Breast epithelium (tissue), 4 donors: ENCODE data around the gene SLC22A23. TPM values are rescaled to one million over a fixed set of nuclear protein-coding genes. Genes with fewer than 3 reads are reported as not detected.
A peak's percentile ranks its signal among the peaks of the same experiment; 100 is the strongest.

Experiments used
- DNase-seq, 2 donors: peaks; one replicate each; pipeline ENCODE4 v3.0.0-alpha.2; 2019; ENCODE audit warnings: low spot score in 2 of 2
- H3K27ac ChIP-seq, 2 donors: fragments of 200-600 bp; sonication (generic) in 1 of 2; one replicate each; pipeline ENCODE4 v1.5.1; 2016 to 2019; ENCODE audit warnings: mild to moderate bottlenecking in 1 of 2
- H3K27me3 ChIP-seq, 2 donors: fragments of 200-600 bp; sonication (generic) in 1 of 2; one replicate each; pipeline versions ENCODE4 v1.5.1 to v1.6.0; 2017 to 2019; ENCODE audit warnings: control low read depth in 1 of 2, mild to moderate bottlenecking in 1 of 2
- H3K36me3 ChIP-seq: fragments of 200-600 bp; one replicate; pipeline ENCODE4 v1.5.1; 2019
- H3K4me1 ChIP-seq, 2 donors: fragments of 200-600 bp; sonication (generic); one replicate each; pipeline ENCODE4 v1.5.1; 2016 to 2019; ENCODE audit warnings: control low read depth in 1 of 2
- H3K4me3 ChIP-seq, 3 donors: fragments of 200-600 bp; sonication (generic); 1 replicate in 2 of 3; 2 replicates in 1 of 3; pipeline ENCODE4 v1.5.1; 2016 to 2019; ENCODE audit warnings: mild to moderate bottlenecking in 3 of 3, moderate library complexity in 2 of 3
- H3K9me3 ChIP-seq, 2 donors: fragments of 200-600 bp; sonication (generic) in 1 of 2; one replicate each; pipeline ENCODE4 v1.5.1; 2016 to 2019; ENCODE audit warnings: control low read depth in 1 of 2
- POLR2A ChIP-seq: fragments of 450-650 bp; IDR thresholded peaks from one replicate; pipeline ENCODE4 v1.6.1; 2016; ENCODE audit warnings: antibody characterized with exemption, mild to moderate bottlenecking, moderate library complexity
- POLR2AphosphoS5 ChIP-seq, 3 donors: sonication (generic); formaldehyde crosslinking; IDR thresholded peaks; one replicate each; pipeline ENCODE4 v1.6.1; 2017; ENCODE audit warnings: antibody characterized with exemption in 3 of 3
- intact Hi-C: fragments of 100-400 bp; cut with DNase I; formaldehyde crosslinking; loops from one replicate; pipeline ENCODE4 v1.15.1; 2023; ENCODE audit warnings: low total_unique reads
- total RNA-seq, 3 donors: library from RNA; depleted of rRNA; stranded (reverse); fragments of >200 nt; gene quantifications; one replicate each; pipeline ENCODE4 v1.1.0, GENCODE V29; 2016
- TF ChIP-seq, protein P1 (sequence below), 3 donors: fragments of 450-650 bp; IDR thresholded peaks; one replicate each; pipeline ENCODE4 v1.5.1; 2016 to 2017; ENCODE audit warnings: antibody characterized with exemption in 3 of 3, mild to moderate bottlenecking in 3 of 3, moderate library complexity in 3 of 3

The SLC22A23 gene
- total RNA-seq, 3 donors from 2014 or later: 10.9 to 26.3 (median 22.9) TPM

GRCh38 chr6:3297006-3297405 lies 159.8 kb downstream of the SLC22A23 start:
- Histone ChIP-seq H3K27me3 (no peaks in the 10 kb centered on the region), H3K9me3 (no peaks in the 10 kb centered on the region), H3K4me1 (no peaks in the 10 kb centered on the region), H3K4me3 (no peak overlapping the region), H3K27ac (no peak overlapping the region), H3K36me3 (no peaks in the 10 kb centered on the region)
- DNase-seq: no peak
- intact Hi-C loops: no loop called here
- TF ChIP-seq, protein P1, sequence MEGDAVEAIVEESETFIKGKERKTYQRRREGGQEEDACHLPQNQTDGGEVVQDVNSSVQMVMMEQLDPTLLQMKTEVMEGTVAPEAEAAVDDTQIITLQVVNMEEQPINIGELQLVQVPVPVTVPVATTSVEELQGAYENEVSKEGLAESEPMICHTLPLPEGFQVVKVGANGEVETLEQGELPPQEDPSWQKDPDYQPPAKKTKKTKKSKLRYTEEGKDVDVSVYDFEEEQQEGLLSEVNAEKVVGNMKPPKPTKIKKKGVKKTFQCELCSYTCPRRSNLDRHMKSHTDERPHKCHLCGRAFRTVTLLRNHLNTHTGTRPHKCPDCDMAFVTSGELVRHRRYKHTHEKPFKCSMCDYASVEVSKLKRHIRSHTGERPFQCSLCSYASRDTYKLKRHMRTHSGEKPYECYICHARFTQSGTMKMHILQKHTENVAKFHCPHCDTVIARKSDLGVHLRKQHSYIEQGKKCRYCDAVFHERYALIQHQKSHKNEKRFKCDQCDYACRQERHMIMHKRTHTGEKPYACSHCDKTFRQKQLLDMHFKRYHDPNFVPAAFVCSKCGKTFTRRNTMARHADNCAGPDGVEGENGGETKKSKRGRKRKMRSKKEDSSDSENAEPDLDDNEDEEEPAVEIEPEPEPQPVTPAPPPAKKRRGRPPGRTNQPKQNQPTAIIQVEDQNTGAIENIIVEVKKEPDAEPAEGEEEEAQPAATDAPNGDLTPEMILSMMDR (IDR thresholded peaks at IDR 0.05): no peak
- TF ChIP-seq POLR2A (no peak), POLR2AphosphoS5 (IDR thresholded peaks at IDR 0.05) (no peak)

GRCh38 chr6:3296537-3296936 lies 160.3 kb downstream of the SLC22A23 start:
- Histone ChIP-seq H3K27me3 (no peaks in the 10 kb centered on the region), H3K9me3 (no peaks in the 10 kb centered on the region), H3K4me3 (no peak overlapping the region), H3K36me3 (no peaks in the 10 kb centered on the region), H3K27ac (no peak overlapping the region), H3K4me1 (no peaks in the 10 kb centered on the region)
- intact Hi-C loops: no loop called here
- TF ChIP-seq, protein P1 (IDR thresholded peaks at IDR 0.05): no peak
- TF ChIP-seq POLR2A: no peak
- TF ChIP-seq POLR2AphosphoS5 (IDR thresholded peaks at IDR 0.05): no peak
- peak in 1 of 2 donors; percentile 12 for DNase-seq

- TF ChIP-seq, protein P1 (IDR thresholded peaks at IDR 0.05): no peak
- no peak for TF ChIP-seq POLR2AphosphoS5 (IDR thresholded peaks at IDR 0.05)
- H3K27me3 ChIP-seq: no peaks in the 10 kb centered on the region
- H3K4me1 ChIP-seq: no peaks in the 10 kb centered on the region
- no peaks in the 10 kb centered on the region for H3K36me3 ChIP-seq
- H3K4me3 ChIP-seq: no peak overlapping the region
- DNase-seq: peak in 1 of 2 donors; percentile 15
- intact Hi-C loops: no loop called here
- H3K27ac ChIP-seq: no peak overlapping the region
- H3K9me3 ChIP-seq: no peaks in the 10 kb centered on the region
Observed at GRCh38 chr6:3296078-3296477, 160.8 kb downstream of the SLC22A23 start.

DNA sequence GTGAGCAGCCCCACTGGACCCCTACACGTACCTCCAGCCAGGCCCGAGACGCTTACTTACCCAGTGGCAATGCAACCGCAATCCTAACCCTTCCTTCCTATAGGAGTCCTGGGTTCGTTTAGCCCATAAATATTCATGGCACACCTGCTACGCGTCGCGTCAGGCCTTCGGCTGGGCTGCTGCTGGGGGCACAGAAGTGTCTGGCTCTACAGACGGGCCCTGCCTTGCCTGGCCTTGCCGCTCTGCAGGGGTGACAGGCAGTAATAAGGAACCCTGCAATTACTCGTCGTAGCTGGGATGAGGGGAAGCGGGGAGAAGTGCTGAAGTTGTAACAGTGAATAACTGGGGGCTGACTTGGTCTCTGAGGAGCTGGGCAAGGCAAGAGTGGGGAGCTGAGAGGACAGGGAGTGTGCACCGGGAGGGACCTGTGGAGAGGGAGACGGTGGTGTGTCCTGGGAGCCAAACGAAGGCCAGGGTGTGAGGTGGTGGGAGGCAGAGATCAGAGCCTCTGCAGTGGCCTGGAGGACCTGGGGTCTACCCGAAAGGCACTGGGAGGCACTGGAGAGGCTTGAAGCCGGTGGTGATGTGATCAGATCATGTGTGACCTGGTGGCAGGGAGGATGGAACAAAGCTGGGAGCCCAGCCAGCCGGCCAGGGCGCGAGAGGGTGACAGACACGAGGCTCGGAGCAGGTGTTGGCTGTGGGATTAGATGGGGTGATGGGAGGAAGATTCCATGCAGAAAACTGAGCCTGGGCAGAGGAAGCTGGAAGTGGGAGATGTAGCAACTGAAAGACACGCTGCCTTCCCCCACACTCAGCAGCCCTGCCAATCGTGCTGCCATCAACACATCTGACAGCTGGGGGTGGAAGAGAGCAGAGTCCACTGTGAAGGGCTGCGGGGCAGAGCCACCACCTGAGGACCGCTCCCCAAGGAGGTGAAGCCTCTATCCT lies 161.7 kb downstream of the SLC22A23 start:
- Histone ChIP-seq H3K36me3 (no peaks in the 10 kb centered on the region), H3K4me1 (no peaks in the 10 kb centered on the region), H3K4me3 (no peak overlapping the region), H3K27me3 (no peaks in the 10 kb centered on the region), H3K27ac (no peak overlapping the region), H3K9me3 (no peaks in the 10 kb centered on the region)
- intact Hi-C loops: no loop called here
- peak in 1 of 2 donors; percentile 36 for DNase-seq
- TF ChIP-seq POLR2AphosphoS5 (IDR thresholded peaks at IDR 0.05) (no peak), POLR2A (no peak)
- TF ChIP-seq, protein P1 (IDR thresholded peaks at IDR 0.05): no peak

DNA sequence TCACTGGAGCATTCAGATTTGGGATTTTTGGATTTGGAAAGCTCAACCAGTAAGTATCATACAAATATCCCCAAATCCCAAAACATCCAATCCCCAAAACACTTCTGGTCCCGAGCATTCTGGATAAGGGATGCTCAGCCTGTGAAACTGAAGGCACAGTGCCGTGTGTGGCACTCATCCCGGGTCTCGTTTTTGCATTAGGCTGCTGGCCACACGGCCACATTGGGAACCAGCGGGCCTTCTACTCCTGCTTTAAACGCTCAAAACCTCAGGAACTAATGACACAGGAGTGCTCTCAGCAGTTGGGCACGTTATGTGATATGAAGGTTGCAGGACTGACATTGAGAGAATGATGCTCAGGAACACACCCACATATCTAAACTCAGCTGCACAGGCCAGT lies 162.5 kb downstream of the SLC22A23 start:
- Histone ChIP-seq H3K4me1 (no peaks in the 10 kb centered on the region), H3K27ac (no peak overlapping the region), H3K36me3 (no peaks in the 10 kb centered on the region), H3K4me3 (no peak overlapping the region), H3K27me3 (no peaks in the 10 kb centered on the region), H3K9me3 (no peaks in the 10 kb centered on the region)
- peak in 1 of 2 donors; percentile 19 for DNase-seq
- TF ChIP-seq POLR2A (no peak), POLR2AphosphoS5 (IDR thresholded peaks at IDR 0.05) (no peak)
- TF ChIP-seq, protein P1 (IDR thresholded peaks at IDR 0.05): no peak
- intact Hi-C loops: no loop called here
